HG02798 (cell line): ENCODE data around the gene SHF.
A peak's percentile ranks its signal among the peaks of the same experiment; 100 is the strongest.

Source experiments
- ATAC-seq: cut with Tn5 transposase; IDR thresholded peaks from one replicate; pipeline ENCODE4 v1.9.1; 2021; ENCODE audit warnings: mild to moderate bottlenecking; ENCODE audit not compliant: unreplicated experiment, poor library complexity

SHF gene

GRCh38 chr15:45200001-45200798 lies 12.4 kb upstream of the SHF start:
- ATAC-seq: peak; percentile 49

- ATAC-seq: peak; percentile 13
Measured at GRCh38 chr15:45199136-45199810, 11.5 kb upstream of the SHF start.

GRCh38 chr15:45198337-45199135 lies 10.8 kb upstream of the SHF start:
- ATAC-seq: peak; percentile 61

GRCh38 chr15:45197512-45197911 lies 9.7 kb upstream of the SHF start:
- no peak for ATAC-seq

GRCh38 chr15:45187578-45187893 lies 230 bp downstream of the SHF start:
- no peak for ATAC-seq

- no peak for ATAC-seq
Measured at GRCh38 chr15:45186771-45187577, 792 bp downstream of the SHF start.

GRCh38 chr15:45185903-45186770 lies 1.6 kb downstream of the SHF start:
- no peak for ATAC-seq

- ATAC-seq: no peak
Measured at GRCh38 chr15:45185069-45185779, 2.5 kb downstream of the SHF start.

GRCh38 chr15:45184562-45185041 lies 3.2 kb downstream of the SHF start:
- no peak for ATAC-seq

GRCh38 chr15:45183511-45183910 lies 4.3 kb downstream of the SHF start:
- no peak for ATAC-seq

- ATAC-seq: no peak
Measured at GRCh38 chr15:45182996-45183395, 4.8 kb downstream of the SHF start.

- no peak for ATAC-seq
Measured at GRCh38 chr15:45181491-45182285, 6.1 kb downstream of the SHF start.

GRCh38 chr15:45180648-45181436 lies 6.9 kb downstream of the SHF start:
- no peak for ATAC-seq

- ATAC-seq: no peak
Measured at GRCh38 chr15:45180201-45180600, 7.6 kb downstream of the SHF start.

- ATAC-seq: no peak
Measured at GRCh38 chr15:45179221-45179985, 8.4 kb downstream of the SHF start.

GRCh38 chr15:45177285-45177684 lies 10.5 kb downstream of the SHF start:
- no peak for ATAC-seq
